ENCODE data around the gene C9orf85. TPM values are rescaled to one million over a fixed set of nuclear protein-coding genes. Genes with fewer than 3 reads are reported as not detected.

C9orf85 gene
- total and polyA plus RNA-seq, 2 of the 4 experiments (the other 2 are of a cell fraction) = 4.3 to 8.4 TPM

- POLR2A ChIA-PET (ENCODE audit: unreplicated experiment) = interaction anchor here (0.7 kb wide), 1 partner anchor 70 kb away, joined by 3 read pairs; no protein-coding TSS in a partner anchor
- H3K36me3 ChIP-seq (ENCODE audit: control insufficient read depth, insufficient read depth, low read length) = no peaks in the 10 kb centered on the region
Measured at GRCh38 chr9:71891557-71892189, 19.8 kb upstream of the C9orf85 start.

More at GRCh38 chr9:71891557-71892189, 19.8 kb upstream of the C9orf85 start:
- H2BK20ac ChIP-seq (ENCODE audit: low read depth, low read length) = no peak overlapping the region
- in situ Hi-C loops (cut with MboI; ENCODE audit: low sequenced_read_pairs) = no loop called here
- no peak overlapping the region for H2AK5ac ChIP-seq (ENCODE audit: low read depth, low read length)
- no peak overlapping the region for H2AK9ac ChIP-seq (replicated peaks; ENCODE audit: low read depth, low read length, poor library complexity)
- intact Hi-C loops (cut with micrococcal nuclease) = no loop called here
- H3K9me1 ChIP-seq (ENCODE audit: insufficient read depth, low read length) = no peaks in the 10 kb centered on the region; the same call in 1 of the 2 replicates
- H3K27me3 ChIP-seq (ENCODE audit: control insufficient read depth, insufficient read depth, low read length) = no peaks in the 10 kb centered on the region
- no peak overlapping the region for H4K5ac ChIP-seq (ENCODE audit: low read depth, low read length)
- H4K20me1 ChIP-seq (ENCODE audit: insufficient read depth, low read length) = peaks cover 10% of the 10 kb centered on the region
- H3K9me3 ChIP-seq (ENCODE audit: control insufficient read depth, insufficient read depth, low read length) = no peaks in the 10 kb centered on the region
- BruUV-seq (replicated peaks) = no TSS peak
- no peak overlapping the region for H2BK5ac ChIP-seq (ENCODE audit: low read depth, low read length, poor library complexity, severe bottlenecking)
- ATAC-seq (ENCODE audit: low read depth) (no peak), DNase-seq (no peak)
- H3K79me1 ChIP-seq (ENCODE audit: low read depth in 1 of 2, low read length in 2 of 2) = peaks cover 10 to 38% of the 10 kb centered on the region in 2 experiments
- H3K4me1 ChIP-seq (ENCODE audit: control insufficient read depth, insufficient read depth, low read length) = peaks cover 1% of the 10 kb centered on the region; the same call in 1 of the 2 replicates
- no peak overlapping the region for H3K23ac ChIP-seq (ENCODE audit: low read depth, low read length)
- H3K14ac ChIP-seq (replicated peaks; ENCODE audit: low read depth, low read length) = no peak overlapping the region
- TF ChIP-seq FOS (IDR thresholded peaks at IDR 0.05; ENCODE audit: low read depth, low read length) (no peak), MAFK (IDR thresholded peaks at IDR 0.05; ENCODE audit: low read depth, low read length) (no peak), NFE2L2 (IDR thresholded peaks at IDR 0.05; ENCODE audit: low read depth, low read length) (no peak), MXI1 (IDR thresholded peaks at IDR 0.05; ENCODE audit: borderline replicate concordance, low read depth, low read length) (no peak), USF2 (IDR thresholded peaks at IDR 0.05; ENCODE audit: low read depth, low read length) (no peak), BHLHE40 (IDR thresholded peaks at IDR 0.05; ENCODE audit: low read depth, low read length) (no peak), RAD21 (IDR thresholded peaks at IDR 0.05; ENCODE audit: low read length) (no peak), POLR2A (IDR thresholded peaks at IDR 0.05; ENCODE audit: low read depth, low read length) (no peak), MAZ (IDR thresholded peaks at IDR 0.05; ENCODE audit: borderline replicate concordance, low read depth, low read length) (no peak), ELK1 (IDR thresholded peaks at IDR 0.05; ENCODE audit: borderline replicate concordance, low read depth, low read length) (no peak), RCOR1 (IDR thresholded peaks at IDR 0.05; ENCODE audit: insufficient replicate concordance, low read length) (no peak), CHD1 (IDR thresholded peaks at IDR 0.05; ENCODE audit: low read depth, low read length) (no peak), CEBPB (IDR thresholded peaks at IDR 0.05; ENCODE audit: low read depth, low read length) (no peak), RFX5 (IDR thresholded peaks at IDR 0.05; ENCODE audit: low read depth, low read length) (no peak), CTCF (conservative IDR thresholded peaks at IDR 0.05; ENCODE audit: low read depth, low read length) (no peak), SMC3 (IDR thresholded peaks at IDR 0.05; ENCODE audit: low read depth, low read length) (no peak)
- H3K4me2 ChIP-seq (ENCODE audit: low read depth, low read length) = no peak overlapping the region
- H4K8ac ChIP-seq (ENCODE audit: low read depth in 2 of 2, low read length in 2 of 2) = no peak overlapping the region
- no peak overlapping the region for H3K27ac ChIP-seq (ENCODE audit: insufficient read depth, low read length)
- CTCF ChIA-PET = no interaction called here
- dilution Hi-C loops (cut with HindIII; ENCODE audit: low sequenced_read_pairs, unreplicated experiment) = no loop called here
- no peak overlapping the region for H3K4ac ChIP-seq (ENCODE audit: low read depth, low read length)
- no peak overlapping the region for H2AFZ ChIP-seq (replicated peaks; ENCODE audit: low read length, poor library complexity)
- H2BK120ac ChIP-seq (ENCODE audit: low read depth, low read length) = no peak overlapping the region
- H3K18ac ChIP-seq (ENCODE audit: low read depth, low read length) = no peak overlapping the region
- WGBS, 2 experiments (ENCODE audit: extremely low coverage in 2 of 2, insufficient read length in 1 of 2) = no CpG with 5 or more reads among the region's 4 CpGs
- no peak overlapping the region for H3K9ac ChIP-seq (ENCODE audit: low read depth, low read length)
- no peak overlapping the region for H3K56ac ChIP-seq (ENCODE audit: extremely low read depth, insufficient read depth, low read length)
- H4K91ac ChIP-seq (ENCODE audit: insufficient read depth, low read depth, low read length) = no peak overlapping the region
- H2BK15ac ChIP-seq (ENCODE audit: low read depth, low read length) = no peak overlapping the region
- H3K4me3 ChIP-seq (ENCODE audit: insufficient read depth, low read depth, low read length) = no peak overlapping the region
